Stimulated activated CD8-positive, alpha-beta memory T cell treated with anti-CD3 and anti-CD28 coated beads, Interleukin-2, amount 100 ng/mL, for 48 hours (primary cell): ENCODE data around the gene UQCC5.
"Not testable (repeated sequence)": the region's sequence is repeated elsewhere in the genome, so short reads cannot be mapped to it uniquely, and the experiment has no call there.

ENCODE experiments used
- DNase-seq, 2 donors: peaks; one replicate each; pipeline ENCODE4 v3.0.0-alpha.2; 2020; ENCODE audit warnings: low read depth in 2 of 2

UQCC5 gene

GRCh38 chr3:52522651-52523251 lies 13.7 kb upstream of the UQCC5 start:
- DNase-seq = no peak

GRCh38 chr3:52523386-52524257 lies 12.8 kb upstream of the UQCC5 start:
- no peak for DNase-seq

DNA sequence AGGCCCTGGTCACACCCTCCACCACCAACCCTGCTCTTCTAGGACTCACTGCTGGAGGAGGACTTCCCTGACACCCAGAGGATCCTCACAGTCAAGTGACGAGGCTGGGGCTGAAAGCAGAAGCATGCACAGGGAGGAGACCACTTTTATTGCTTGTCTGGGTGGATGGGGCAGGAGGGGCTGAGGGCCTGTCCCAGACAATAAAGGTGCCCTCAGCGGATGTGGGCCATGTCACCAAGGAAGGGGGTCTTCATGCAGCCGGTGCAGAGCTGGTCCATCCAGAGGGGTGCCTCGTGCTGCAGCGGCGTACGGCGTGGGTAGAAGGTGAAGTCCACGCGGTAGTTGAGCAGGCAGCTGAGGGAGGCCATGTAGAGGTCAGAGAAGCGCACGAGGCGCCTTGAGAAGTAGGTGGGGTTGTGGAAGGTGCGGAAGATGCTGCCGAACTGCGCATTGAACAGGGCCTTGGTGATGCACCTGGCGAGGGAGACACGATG lies 12.1 kb upstream of the UQCC5 start:
- no peak for DNase-seq

- no peak for DNase-seq
Measured at GRCh38 chr3:52524752-52525679, 11.4 kb upstream of the UQCC5 start.

DNA sequence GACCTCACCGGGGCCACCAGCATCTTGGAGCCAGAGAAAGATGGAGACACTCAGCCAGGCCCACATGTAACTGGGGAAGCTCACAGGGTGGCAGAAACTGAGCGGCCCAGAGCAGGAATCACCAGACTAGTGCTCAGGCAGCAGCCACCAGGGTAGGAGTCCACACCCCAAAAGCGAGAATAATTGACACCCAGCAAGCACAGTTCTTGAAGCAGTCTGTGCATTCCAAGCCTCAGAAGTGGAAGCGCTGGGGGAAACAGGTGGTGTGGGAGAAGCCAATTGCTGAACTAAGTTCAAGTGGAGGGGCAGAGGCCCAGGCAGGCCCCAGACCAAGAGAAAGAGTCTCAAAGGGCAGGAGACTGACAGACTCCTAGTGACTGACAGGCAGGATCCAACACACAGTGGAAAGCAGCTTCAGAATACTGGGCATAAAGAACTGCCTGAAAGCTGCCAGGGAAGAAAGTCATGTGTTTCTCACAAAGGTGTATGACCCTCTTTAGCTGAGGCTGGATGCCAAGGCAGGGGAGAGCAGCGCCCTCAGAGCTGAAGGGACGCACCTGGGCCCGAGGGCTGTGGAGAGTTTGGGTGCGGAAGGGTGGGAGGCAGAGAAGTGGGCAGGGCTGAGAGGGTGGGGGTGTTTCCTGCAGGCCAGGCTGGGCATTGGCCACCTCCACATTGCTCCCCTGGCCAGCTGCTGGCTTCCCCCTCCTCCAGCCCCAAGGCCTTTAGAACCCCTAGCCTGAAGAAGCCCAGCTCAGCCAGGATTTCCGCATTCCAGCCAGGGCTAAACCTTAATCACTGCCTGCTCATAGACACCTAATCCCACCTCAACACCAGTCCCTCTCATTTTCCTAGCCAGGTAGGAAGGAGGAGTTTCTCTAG lies 10.5 kb upstream of the UQCC5 start:
- DNase-seq = no peak

DNA sequence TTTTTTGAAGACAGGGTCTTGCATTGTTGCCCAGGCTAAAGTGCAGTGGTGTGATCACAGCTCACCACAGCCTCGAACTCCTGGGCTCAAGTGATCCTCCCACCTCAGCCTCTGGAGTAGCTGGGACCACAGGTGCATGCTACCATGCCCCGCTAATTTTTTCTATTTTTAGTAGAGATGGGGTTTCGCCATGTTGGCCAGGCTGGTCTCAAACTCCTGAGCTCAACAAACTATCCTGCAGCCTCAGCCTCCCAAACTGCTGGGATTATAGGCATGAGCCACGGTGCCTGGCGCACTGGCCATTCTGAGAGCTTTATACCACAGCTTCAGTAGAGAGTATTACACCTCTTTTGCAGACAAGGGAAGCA lies 9.8 kb upstream of the UQCC5 start:
- DNase-seq = not testable (repeated sequence)

DNA sequence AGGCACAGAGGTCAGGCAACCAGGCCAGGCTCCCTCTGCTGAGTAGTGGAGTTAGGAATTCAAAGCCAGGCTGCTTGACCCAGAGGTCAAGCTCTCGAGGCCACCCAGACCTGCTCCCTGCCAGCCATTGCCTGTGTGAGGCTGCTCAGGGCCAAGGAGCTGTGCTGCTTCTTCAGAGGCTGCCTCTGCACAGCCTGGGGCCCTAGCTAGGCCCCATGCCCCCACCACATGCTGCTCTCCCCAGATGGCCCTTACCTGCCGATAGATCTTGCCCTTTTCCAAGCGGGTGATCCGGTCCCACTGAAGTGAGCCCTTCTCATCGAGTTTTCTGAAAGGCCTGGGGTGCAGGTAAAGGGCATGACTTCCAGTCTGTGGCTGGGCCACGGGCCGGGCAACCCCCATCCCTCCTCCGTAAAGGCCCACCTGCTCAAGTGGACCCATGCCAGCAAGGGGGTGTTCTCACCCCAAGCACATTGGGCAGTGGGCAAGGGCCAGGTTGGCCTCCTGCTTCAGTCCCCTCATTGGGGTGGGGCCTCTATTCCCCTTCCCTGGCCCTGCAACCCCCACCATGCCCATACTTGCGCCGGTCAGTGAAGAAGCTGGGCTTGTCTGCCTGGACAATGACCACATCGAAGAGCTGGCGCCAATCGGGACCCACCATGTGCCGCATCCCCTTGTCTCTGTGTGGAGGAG lies 9.2 kb upstream of the UQCC5 start:
- no peak for DNase-seq

DNA sequence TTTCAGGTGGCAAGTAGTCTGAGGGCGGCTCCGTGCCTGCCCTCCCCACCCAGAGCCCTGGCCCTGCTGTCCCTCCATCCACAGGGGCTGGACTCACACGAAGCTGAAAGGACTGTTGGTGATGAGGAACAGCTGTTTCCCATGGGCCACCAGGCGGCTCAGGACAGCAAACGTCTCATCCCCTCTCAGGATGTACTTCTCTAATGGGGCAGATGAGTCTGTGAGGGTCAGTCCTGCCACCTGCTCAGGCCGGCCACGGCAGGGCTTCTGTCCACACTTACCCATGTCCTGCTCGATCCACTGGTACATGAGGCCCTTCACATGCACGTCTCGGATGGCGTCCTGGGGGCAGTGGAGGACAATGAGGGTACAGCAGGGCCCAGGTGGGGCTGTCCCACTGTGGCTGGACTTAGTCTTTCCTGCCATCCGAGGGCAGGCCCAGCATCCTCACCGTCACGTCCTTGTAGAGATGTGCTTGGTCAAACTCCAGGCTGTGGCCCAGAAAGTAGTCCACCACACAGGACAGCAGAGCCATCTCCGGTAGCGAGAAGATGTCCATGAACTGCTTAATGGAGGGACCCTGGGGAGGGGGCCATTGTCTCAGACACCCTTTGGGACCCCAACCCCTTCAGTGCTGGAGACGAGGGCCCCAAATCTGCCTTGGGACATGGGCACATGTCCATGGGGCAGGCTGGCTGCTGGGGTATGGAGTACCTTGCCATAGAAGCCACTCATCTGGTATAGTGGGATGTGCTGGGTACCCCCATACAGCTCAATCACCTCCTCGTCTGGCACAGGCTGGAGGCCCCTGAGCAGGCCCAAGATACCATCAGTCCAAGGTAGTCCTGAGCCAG lies 8.4 kb upstream of the UQCC5 start:
- no peak for DNase-seq

- no peak for DNase-seq
Measured at GRCh38 chr3:52528586-52529375, 7.6 kb upstream of the UQCC5 start.

GRCh38 chr3:52529376-52530333 lies 6.8 kb upstream of the UQCC5 start:
- DNase-seq = no peak

DNA sequence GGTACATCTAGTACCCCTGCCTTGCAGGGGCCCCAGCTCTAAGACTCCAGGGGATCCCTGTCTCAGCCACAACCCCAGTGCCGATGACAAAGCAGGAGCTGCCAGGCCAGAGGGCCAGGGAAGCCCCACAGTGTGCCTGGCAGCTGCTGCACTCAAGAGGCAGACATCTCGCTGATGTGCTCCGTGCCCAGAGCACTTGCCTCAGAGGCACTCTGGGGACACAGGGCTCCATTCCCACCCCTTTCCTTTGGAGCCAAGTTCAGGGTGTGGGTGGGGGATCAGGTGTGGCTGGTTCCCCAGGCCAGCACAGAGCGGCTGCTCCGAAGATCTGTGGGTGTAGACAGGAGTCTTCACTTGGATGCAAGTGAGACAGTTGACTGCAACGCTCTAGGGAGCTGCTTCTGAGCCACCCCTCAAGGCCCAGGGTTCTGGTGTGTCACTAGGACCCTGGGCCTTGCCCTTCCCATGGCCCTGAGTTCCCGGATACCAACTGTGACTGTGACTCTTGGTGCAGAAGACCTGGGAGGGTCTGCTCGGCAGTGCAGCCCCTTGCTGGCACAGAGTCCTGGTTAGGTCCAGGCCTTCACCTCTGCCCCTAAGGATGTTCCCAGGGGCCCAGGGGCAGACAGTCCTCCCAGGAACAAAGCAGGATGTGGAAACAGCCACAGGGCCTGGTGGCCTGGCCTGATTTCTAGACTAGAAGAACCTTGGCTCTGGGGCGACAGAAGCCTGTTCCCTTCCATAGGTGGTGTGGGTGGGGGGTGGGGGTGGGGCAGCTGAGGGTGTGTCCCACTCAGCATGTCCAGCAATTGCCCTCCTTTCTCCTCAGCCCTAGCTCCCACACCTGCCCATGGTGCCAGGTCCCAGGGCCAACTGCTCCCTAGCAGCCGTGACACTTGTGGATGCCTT lies 5.2 kb upstream of the UQCC5 start:
- no peak for DNase-seq

GRCh38 chr3:52531860-52532516 lies 4.4 kb upstream of the UQCC5 start:
- no peak for DNase-seq

DNA sequence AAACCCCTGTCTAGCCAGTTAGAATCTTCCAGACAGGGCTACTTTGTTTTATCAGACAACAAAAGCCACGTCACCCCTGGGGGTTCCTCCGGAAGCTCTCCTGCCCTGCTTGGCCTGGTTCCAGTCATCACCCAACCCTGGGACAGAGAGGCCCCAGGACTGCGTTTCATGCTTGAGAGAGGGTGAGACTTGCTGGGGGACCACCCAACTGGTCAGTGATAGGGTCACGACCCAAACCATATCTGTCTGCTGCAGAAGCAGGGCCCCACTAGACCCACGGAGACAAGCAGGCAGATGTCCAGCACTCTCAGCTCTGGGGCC lies 3.9 kb upstream of the UQCC5 start:
- DNase-seq = no peak

GRCh38 chr3:52532838-52533622 lies 3.4 kb upstream of the UQCC5 start:
- DNase-seq = peak in 1 of 2 donors; percentile 28

- DNase-seq = peak; percentile 56 to 73
Measured at GRCh38 chr3:52533623-52534280, 2.7 kb upstream of the UQCC5 start, which contains the start of gene NT5DC2. Gene NT5DC2, minus strand, starts transcription at chr3:52533857. Its CDS starts 120 bp downstream, at chr3:52533737.
